NCI-H1417 treated with DMSO at 0.1 percent for 48 hours (cell line): Measurements from ENCODE around the gene MAFF.

Source experiments
- DNase-seq: peaks from one replicate; lab custom pipeline; 2025; lab: John Stamatoyannopoulos, UW

The MAFF gene

GRCh38 chr22:38249803-38250642 lies 48.2 kb downstream of the MAFF start:
- no peak for DNase-seq

- DNase-seq = no peak
Observed at GRCh38 chr22:38250643-38251340, 49.0 kb downstream of the MAFF start.

DNA sequence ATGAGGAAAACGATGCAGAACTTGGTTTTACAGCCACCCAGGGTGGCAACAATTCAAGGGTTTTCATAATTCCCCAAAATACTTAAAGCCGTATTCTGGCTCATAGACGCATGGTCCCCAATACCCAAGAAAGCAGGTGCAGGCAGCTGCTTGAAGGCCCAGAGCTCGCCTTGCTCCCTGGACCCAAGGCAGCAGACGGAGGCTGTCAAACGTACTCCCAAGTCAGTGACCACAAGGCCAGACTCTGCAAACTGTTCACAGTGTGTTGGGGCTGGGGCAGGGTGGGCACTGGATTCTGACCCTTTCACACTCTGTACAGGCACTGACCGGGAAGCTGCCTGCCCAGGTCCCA lies 49.5 kb downstream of the MAFF start:
- no peak for DNase-seq

DNA sequence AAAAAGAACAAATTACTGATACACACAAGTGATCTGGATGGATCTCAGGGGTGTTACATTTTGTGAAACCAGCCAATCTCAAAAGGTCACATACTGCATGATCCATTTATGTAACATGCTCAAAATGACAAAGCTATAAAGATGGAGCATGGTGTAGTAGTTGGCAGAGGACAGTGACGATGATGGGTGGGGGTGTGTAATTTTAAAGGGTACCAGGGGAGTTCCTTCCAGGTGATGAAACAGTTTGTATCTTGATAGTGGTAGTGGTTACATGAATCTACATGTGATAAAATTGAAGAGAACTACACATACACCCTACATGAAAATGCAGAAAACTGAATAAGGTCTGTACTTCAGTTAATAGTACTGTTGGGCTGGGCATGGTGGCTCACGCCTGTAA lies 53.9 kb downstream of the MAFF start:
- no peak for DNase-seq

GRCh38 chr22:38257181-38257580 lies 55.4 kb downstream of the MAFF start:
- no peak for DNase-seq

DNA sequence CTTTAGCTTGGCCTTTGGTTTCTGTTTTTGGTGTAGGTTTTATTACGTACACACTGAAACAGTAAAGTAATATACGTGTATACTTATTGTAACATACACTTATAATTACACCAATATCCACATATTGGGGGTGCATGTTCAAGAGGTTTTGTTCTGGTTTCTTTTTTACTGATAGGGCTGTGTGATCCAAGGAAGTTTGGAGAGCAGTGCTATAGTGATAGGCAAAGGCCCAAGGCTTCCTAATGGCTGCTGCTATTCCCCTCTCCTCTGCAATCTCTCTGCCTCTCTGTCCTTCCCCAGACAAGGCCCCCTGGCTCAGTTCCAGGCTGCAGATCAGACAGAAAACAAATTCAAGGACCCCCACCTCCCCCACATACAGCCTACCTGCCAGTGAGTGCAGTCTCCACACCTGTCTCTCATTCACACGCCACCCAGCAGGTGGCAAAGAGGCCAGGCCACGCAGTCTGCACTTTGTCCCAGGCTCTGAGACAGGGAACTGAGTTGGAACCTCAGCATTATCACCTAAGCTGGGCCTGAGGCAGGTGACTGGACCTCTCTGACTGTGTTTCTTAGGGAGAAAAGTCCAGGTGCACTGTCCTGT lies 56.0 kb downstream of the MAFF start:
- no peak for DNase-seq

DNA sequence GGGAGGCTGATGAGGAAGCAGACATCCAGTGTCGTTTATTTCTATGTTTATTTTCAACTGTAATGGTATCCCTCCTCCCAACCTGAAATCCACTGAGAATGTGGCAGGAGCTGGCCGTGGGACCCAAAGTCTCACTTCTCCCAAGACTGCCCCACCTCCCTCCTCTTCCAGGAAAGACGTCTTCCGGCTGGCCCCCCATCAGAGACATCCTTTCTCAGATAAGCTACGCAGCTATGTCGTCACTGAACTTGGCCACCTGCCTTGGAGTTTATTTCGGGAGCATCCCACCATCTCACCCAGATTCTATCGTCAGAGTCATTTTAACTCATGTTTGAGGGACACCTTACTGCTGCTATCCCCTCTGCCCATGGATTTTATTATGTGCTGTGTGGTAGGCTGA lies 57.1 kb downstream of the MAFF start:
- DNase-seq = no peak

- no peak for DNase-seq
Observed at GRCh38 chr22:38259370-38259769, 57.6 kb downstream of the MAFF start.

- no peak for DNase-seq
Observed at GRCh38 chr22:38260761-38261681, 59.2 kb downstream of the MAFF start.

DNA sequence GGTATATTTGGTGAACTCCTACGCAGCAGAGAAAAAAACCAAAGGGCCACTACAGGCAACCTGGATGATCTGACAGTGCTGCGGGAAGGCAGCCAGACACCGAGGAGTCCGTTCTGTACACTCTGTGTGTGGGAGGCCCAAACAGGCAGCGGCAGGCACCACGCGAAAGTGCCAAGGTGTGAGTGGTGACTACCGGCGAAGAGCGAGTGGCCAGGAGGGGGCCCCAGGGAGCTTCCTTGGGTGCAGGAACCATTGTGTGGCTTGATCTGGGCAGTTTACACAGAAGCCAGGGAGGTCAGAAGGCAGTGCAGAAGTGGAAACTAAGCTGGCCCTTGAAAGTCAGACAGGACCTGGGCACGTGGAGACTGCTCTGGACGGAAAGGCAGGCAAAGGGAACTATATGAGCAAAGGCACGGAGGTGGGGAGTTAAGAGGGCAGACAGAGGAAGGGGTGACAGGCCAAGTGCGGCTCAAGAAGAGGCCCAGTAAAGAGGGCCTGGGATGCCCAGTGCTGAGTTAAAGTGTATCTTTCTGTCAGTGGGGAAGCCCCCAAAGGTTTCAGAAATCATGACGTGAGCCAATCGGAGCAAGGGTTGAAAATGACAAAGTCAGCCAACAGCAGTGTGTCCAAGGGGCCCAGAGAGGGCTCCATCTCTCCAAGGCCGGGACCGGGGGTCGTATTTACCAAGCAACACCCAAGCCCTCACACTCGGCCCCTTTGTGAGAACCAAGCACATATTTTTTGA lies 60.4 kb downstream of the MAFF start:
- no peak for DNase-seq

DNA sequence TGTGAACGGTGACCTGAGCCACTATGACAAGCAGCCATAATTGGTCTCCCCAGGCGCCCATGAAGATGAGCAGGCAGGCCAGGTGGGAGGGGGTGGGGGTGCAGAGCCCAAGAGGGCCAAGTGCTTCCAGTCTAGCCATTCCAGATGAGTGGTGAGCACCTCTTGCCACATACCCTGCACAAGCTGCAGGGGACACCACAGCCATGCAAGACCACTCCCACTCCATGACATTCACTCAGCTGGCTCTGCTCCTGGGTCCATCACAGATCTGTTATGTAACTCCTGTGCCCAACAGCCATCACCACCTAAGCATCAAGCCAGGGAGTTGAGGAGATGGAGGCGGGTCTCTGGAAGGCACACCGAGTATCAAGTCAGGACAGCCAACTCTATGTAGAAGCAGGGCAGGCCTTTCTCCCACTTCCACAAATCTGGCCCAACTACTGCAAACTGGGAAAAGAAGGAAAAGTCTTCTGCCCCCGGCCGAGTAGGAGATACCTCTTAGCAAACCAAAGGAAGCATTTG lies 62.6 kb downstream of the MAFF start:
- DNase-seq = no peak
